PFSK-1 (cell line): ENCODE data around the gene TTC28.

ENCODE experiments used
- FOXP2 ChIP-seq: optimal IDR thresholded peaks from 2 replicates; pipeline ENCODE3; 2011; ENCODE audit warnings: borderline replicate concordance, control low read depth, inconsistent platforms; ENCODE audit not compliant: insufficient read depth; ENCODE audit errors: extremely low read length, extremely low read depth
- POLR2AphosphoS5 ChIP-seq: IDR thresholded peaks from 2 replicates; pipeline ENCODE4 v1.6.1; 2012; ENCODE audit warnings: low read depth, mild to moderate bottlenecking, control low read depth, low read length, moderate library complexity
- SIN3A ChIP-seq: IDR thresholded peaks from 2 replicates; pipeline ENCODE4 v1.6.1; 2012; ENCODE audit warnings: mild to moderate bottlenecking, low read length, moderate library complexity, borderline replicate concordance; ENCODE audit not compliant: insufficient read depth
- TAF1 ChIP-seq: IDR thresholded peaks from 2 replicates; pipeline ENCODE4 v1.6.1; 2012; ENCODE audit warnings: low read length, control low read depth, borderline replicate concordance; ENCODE audit not compliant: insufficient read depth
- TF ChIP-seq, protein P1 (sequence below), 2 experiments: IDR thresholded peaks; 2 replicates each; pipeline versions ENCODE4 v1.6.1 to v1.8.0; 2011 to 2012; ENCODE audit warnings: low read depth in 2 of 2, low read length in 2 of 2, control low read depth in 1 of 2, inconsistent platforms in 1 of 2, mild to moderate bottlenecking in 1 of 2, moderate library complexity in 1 of 2; ENCODE audit not compliant: insufficient read depth in 1 of 2

TTC28 gene

GRCh38 chr22:28398981-28399380, 280.7 kb downstream of the TTC28 start:
- TF ChIP-seq SIN3A (no peak), POLR2AphosphoS5 (no peak), FOXP2 (no peak), TAF1 (no peak)
- TF ChIP-seq, protein P1, sequence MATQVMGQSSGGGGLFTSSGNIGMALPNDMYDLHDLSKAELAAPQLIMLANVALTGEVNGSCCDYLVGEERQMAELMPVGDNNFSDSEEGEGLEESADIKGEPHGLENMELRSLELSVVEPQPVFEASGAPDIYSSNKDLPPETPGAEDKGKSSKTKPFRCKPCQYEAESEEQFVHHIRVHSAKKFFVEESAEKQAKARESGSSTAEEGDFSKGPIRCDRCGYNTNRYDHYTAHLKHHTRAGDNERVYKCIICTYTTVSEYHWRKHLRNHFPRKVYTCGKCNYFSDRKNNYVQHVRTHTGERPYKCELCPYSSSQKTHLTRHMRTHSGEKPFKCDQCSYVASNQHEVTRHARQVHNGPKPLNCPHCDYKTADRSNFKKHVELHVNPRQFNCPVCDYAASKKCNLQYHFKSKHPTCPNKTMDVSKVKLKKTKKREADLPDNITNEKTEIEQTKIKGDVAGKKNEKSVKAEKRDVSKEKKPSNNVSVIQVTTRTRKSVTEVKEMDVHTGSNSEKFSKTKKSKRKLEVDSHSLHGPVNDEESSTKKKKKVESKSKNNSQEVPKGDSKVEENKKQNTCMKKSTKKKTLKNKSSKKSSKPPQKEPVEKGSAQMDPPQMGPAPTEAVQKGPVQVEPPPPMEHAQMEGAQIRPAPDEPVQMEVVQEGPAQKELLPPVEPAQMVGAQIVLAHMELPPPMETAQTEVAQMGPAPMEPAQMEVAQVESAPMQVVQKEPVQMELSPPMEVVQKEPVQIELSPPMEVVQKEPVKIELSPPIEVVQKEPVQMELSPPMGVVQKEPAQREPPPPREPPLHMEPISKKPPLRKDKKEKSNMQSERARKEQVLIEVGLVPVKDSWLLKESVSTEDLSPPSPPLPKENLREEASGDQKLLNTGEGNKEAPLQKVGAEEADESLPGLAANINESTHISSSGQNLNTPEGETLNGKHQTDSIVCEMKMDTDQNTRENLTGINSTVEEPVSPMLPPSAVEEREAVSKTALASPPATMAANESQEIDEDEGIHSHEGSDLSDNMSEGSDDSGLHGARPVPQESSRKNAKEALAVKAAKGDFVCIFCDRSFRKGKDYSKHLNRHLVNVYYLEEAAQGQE (IDR thresholded peaks at IDR 0.05; ENCODE audit: insufficient read depth in 1 of 2, low read depth in 2 of 2, low read length in 2 of 2), result no peak

GRCh38 chr22:28398355-28398754, 281.3 kb downstream of the TTC28 start:
- TF ChIP-seq, protein P1 (IDR thresholded peaks at IDR 0.05; ENCODE audit: insufficient read depth in 1 of 2, low read depth in 2 of 2, low read length in 2 of 2), result no peak
- TF ChIP-seq SIN3A, result no peak
- TF ChIP-seq POLR2AphosphoS5, result no peak
- no peak for TF ChIP-seq FOXP2
- no peak for TF ChIP-seq TAF1

- no peak for TF ChIP-seq FOXP2
- TF ChIP-seq POLR2AphosphoS5, result no peak
- TF ChIP-seq, protein P1 (IDR thresholded peaks at IDR 0.05; ENCODE audit: insufficient read depth in 1 of 2, low read depth in 2 of 2, low read length in 2 of 2), result no peak
- TF ChIP-seq TAF1, result no peak
- TF ChIP-seq SIN3A, result no peak
Observed at GRCh38 chr22:28397306-28397705, 282.3 kb downstream of the TTC28 start.

GRCh38 chr22:28395920-28396753, 283.5 kb downstream of the TTC28 start:
- TF ChIP-seq FOXP2 (no peak), POLR2AphosphoS5 (no peak), SIN3A (no peak), TAF1 (no peak)
- TF ChIP-seq, protein P1 (IDR thresholded peaks at IDR 0.05; ENCODE audit: insufficient read depth in 1 of 2, low read depth in 2 of 2, low read length in 2 of 2), result no peak
